HG03175 (cell line): ENCODE measurements around the gene RAD51D.
"Not testable (repeated sequence)": the region's sequence is repeated elsewhere in the genome, so short reads cannot be mapped to it uniquely, and the experiment has no call there.

Experiments
- ATAC-seq: cut with Tn5 transposase; IDR thresholded peaks from one replicate; pipeline ENCODE4 v1.9.1; 2021; ENCODE audit warnings: mild to moderate bottlenecking, moderate library complexity; ENCODE audit not compliant: unreplicated experiment

The RAD51D gene

DNA sequence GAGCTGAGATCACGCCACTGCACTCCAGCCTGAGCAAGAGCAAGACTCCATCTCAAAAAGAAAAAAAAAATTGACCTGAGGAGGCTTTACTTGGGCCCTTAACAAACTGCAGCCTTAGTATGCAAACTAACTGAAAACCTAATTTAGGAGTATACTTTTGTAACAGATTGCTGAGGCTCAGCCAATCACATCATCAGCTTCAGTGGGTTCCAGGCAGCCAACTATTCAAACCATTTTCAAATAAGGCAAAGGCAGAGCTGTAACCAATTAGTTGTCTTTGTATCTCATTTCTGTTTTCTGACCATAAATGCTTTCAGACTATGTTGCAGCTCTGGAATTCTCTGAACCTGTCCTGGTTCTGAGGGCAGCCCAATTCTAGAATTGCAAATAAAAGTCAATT is 23.9 kb downstream of the RAD51D start:
- ATAC-seq: no peak

DNA sequence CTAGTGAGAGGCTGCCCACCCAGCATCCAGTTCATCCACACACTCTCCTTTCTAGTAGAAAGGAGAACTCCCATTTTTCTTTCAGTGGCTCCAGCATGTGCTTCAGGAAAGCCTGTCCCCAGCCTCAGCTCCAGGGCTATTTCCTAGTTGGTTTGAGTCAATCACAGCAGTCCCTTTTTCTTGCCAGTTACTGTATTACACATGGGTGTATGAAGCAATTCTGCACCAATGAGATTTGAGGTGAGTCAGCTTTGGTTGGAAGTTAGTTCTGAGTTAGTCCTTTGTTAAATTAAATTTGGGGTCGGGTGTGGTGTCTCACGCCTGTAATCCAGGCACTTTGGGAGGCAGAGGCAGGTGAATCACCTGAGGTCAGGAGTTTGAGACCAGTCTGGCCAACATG is 24.8 kb downstream of the RAD51D start:
- no peak for ATAC-seq

- not testable (repeated sequence) for ATAC-seq
Observed at GRCh38 chr17:35090707-35091106, 29.0 kb downstream of the RAD51D start.

DNA sequence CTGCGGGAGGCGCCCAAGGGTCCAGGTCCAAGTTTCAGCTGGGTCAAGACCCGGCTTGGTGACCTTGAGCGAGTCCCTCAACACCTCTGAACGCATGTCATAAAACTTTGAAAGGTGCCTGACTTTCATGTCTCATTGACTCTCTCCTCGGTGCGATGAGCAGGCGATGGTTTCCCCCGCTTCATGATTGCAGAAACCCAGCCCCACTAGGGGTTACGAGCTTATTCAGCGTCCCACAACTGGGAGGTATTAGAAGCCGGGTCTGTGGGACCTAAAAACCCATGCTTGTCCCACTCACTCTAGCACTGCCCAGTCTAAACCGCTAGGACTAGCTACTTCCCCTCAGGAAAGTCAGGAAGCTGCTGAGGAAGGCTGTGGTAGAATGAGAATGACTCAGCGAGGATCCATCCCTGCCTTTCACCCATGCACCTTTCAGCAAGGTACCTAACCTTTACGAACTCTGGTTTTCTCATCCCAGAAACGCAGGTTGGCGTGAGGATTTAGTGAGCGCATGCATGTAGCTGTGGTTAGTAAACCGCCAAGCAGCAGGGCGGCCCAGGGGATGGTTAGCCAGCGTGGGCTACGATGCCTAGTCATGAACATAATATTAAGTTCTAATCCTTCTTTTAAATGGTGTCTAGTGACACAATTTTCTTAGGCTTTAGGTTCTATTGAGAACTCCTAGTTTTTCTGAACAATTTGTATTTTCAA is 29.9 kb downstream of the RAD51D start:
- peak; percentile 14 for ATAC-seq

DNA sequence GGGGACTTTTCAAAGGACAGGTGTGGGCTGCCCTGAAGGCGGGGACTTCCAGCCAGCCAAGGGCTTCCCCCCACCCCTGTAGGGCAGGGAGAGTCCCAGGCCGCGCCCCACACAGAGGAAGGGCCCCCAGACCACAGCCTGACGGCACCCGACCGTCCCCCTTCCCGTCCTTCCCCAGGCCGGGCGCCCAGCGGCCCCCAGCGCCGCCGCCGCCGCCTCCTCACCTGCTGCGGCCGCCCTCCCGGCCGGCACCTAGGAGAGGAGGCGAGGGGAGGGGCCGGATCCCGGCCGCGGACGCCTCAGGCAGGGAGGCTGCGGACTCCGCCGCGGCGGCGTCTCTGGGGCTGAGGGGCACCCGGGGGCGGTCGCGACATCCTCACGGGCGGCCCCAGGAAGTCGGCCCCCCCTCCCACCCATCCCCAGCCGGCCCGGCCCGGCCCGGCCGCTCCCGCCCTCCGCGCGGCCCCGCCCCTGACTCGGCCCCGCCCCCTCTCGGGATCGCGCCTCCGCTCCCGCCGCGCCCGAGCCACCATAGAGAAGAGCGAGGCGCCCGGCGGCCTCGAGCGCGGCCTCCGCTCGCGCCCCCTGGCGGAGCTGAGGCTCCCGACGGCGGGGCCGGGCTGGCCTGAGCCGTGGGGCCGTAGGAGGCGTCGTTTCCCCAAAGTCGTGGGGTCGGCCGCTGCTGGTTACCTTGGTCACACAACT is 30.6 kb downstream of the RAD51D start:
- peak; percentile 79 for ATAC-seq

DNA sequence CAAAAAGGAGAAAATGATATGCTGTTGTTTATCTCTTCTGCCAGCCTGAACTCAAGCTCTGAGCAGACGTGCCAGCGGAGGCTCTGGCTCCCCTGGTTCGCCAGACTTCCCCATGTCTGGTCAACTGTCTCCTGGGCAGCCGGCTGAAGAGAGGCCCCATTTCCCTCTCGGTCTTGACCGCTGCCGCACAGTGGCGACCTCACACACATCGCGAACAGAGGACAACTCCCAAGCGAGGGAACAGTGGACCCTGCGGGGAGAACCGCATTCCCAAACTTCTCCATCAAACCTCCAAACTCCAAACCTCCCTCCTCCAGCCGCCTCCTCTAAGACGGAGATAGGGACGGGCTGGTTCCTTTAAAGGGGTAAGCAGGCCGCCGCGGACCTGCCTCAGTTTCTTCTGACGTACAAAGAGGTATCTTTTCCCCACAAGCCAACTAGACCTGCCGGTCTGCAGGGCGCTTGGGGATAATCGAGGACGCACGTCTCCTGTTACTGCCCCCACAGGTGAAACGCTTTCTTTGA is 31.2 kb downstream of the RAD51D start:
- no peak for ATAC-seq

- ATAC-seq: no peak
Observed at GRCh38 chr17:35087731-35088355, 31.8 kb downstream of the RAD51D start.

DNA sequence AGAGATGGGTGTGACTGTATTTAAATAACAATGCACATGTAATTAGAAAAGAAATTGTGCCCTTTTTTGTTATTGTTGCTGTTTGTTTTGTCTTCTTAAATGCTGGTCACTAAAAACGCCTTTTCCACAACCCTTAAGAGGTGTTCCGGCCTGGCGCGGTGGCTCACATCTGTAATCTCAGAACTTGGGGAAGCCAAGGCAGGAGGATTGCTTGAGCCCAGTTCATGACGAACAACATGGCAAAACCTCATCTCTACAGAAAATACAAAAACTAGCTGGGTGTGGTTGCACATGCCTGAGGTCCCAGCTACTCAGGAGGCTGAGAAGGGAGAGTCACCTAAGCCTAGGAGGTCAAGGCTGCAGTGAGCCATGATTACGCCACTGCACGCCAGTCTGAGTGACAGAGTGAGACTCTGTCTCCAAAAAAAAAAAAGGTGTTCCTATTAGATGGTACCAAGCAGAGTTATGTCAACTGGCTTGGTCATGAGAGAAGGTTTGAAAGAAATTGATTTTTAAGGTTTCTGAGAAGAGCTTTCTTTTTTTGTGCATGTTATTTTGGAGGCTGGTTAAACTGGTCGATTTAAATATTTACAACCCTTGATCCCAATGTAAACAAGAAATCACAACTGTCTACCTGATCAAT is 32.6 kb downstream of the RAD51D start:
- ATAC-seq: no peak

DNA sequence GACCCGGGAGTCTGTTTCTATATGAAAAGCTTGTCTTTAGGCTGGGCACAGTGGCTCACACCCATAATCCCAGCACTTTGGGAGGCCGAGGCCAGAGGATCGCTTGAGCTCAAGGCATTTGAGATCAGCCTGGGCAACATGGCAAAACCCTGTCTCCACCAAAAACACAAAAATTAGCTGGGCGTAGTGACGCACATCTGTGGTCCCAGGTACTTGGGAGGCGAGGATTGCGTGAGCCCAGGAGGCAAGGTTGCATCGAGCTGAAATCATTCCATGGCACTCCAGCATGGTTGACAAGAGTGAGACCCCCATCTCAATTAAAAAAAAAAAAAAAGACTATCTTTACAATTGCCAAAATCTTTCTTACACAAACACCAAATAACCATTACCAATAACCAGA is 33.5 kb downstream of the RAD51D start:
- no peak for ATAC-seq

GRCh38 chr17:35084987-35085386 is 34.7 kb downstream of the RAD51D start:
- no peak for ATAC-seq

DNA sequence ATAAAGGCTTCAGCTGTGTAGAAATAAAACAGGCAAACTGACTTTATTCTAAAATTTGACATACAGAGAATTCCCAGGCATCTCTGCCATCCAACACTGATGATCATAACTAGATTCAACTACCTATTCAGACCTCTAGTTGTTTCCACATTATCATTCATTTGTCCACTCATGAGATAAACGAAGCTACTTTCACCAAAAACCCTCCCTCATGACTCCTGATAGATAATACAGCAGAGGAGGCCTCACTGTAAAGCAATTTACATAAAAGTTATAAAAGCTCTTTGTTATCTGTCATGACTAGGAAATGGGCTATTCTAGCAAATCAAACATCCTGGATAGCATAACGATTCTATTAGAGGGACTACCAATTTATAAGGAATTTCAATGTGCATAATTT is 36.6 kb downstream of the RAD51D start:
- no peak for ATAC-seq

GRCh38 chr17:35082073-35082657 is 37.5 kb downstream of the RAD51D start:
- no peak for ATAC-seq

- no peak for ATAC-seq
Observed at GRCh38 chr17:35081638-35082037, 38.0 kb downstream of the RAD51D start.

- peak; percentile 55 for ATAC-seq
Observed at GRCh38 chr17:35080536-35080935, 39.1 kb downstream of the RAD51D start.

DNA sequence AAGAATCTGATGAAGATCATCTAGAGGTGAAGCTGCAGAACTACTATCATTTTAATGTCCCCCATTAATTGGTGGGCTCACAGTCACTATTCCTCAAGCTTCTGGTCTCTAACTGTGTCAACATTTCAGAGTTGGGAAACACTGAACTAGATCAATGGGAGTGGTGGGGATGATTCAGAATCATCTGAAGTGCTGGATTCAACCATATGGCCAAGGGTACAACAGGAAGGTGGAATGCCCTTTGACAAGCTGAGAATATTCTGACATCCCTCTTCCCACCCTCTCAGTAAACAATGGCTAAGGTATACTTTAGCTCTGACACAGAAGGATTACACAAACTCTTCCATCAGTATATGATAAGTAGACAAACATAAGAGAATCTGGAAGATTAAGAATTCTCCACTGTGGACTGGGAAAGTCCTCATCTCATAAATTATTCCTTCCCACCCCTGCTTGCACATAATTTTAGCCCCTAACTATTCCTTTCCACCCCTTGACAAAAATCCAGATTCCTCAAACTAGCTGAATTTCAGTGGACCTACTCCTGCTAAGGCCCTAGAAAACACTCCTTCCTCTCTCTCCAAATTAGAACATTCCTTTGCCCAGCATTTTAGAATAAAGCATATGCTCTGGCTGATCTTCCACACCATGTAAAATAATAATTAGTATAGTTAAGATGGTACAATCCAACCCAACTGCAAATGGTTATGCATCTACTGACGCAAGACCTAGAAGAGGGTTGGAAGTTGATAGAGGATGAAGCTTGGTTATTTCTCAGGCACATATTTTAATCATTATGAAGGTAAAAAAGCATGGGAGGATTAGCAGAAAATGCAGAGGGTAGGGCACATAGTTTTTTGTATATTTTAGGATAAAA is 39.9 kb downstream of the RAD51D start:
- no peak for ATAC-seq

GRCh38 chr17:35076874-35077273 is 42.8 kb downstream of the RAD51D start:
- ATAC-seq: no peak

DNA sequence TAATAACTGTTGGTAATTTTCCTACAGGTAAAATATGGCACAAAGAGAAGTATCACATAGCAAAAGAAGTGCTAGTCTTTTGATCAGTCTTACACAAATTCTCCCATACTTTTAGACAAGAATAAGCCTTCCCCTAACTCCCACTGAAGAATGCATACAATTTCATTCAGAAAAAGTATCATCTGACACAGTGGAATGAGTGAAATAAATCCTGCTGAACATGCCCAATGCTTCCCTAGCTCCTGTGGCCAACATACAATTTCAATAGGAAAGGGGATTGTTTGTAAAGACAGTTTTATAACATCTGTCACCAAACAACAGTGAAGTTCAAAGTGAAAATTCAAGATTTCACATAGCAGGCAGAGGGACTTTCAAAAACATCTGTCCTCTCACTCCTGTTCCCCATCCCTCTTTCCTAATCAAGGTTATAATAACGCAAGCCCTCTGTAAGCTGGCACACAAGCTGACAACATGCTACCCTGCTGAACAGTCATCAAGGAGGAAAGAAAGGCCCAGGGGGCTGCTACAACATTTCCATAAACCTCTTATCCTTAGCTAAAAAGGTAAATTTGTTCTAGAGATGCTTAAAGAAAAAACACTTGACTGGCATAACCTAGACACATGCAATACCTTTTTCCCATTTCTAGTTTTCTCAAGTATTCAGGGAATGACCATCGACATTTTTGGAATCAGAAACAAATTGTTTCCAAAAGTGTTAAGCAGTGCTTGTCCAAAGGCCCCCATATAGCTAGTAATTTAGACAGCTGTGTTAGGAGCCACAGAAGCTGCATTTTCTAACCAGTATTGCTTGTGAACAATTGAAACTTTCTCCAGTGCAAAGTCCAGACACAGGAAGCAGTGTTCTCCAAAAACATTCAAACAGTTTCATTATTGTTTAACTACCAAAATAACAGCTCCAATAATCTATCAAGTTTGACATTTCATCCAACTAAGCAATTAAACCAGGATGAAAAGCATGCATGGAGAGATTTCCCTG is 44.7 kb downstream of the RAD51D start:
- no peak for ATAC-seq

DNA sequence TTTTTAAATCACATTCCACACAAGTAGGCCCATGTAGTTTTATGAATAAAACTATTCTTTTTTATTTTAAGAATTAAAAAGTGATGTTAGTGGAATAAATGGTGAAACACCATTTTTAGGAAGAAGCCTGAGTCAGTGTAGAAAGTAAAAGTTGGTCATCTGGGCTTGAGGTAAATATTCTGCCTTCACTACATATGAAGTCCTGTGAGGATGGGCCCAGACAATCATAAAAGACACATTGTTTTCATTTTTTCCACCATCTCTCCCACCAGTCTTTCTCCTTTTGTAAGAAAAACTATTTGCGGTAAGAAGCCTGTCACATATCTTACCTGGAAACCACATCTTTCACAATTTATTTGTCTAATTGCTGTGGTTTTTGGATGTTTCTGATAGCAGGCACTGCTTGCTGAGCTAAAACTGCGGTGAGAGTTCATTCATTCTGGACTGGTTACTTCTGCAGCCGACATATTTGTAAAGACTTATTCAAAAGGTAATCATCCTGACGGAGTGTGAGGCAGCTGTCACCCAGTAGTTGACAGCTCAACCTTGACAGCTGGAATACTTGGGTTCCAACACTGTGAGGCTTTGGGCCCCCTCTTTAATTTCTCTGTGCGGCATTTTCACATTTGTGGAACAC is 45.6 kb downstream of the RAD51D start:
- ATAC-seq: no peak
